Natural killer cell (primary cell): ENCODE measurements around the gene OXNAD1. TPM values are rescaled to one million over a fixed set of nuclear protein-coding genes. Genes with fewer than 3 reads are reported as not detected.

ENCODE experiments used
- ATAC-seq, 3 donors: fragments of 150-1000 bp in 2 of 3; fragments of 200-7000 bp in 1 of 3; cut with Tn5 transposase; 1 replicate in 1 of 3; 2 replicates in 2 of 3; pipeline ENCODE4 v1.10.0; 2021; ENCODE audit warnings: mild to moderate bottlenecking in 2 of 3, moderate library complexity in 2 of 3
- DNase-seq, 2 donors: peaks; one replicate each; pipeline versions ENCODE4 v3.0.0 to v3.0.0-alpha.2; 2013 to 2021; ENCODE audit warnings: mixed read lengths in 1 of 2
- H3K27ac ChIP-seq: one replicate; pipeline ENCODE4 v1.5.1; 2013; ENCODE audit warnings: mild to moderate bottlenecking, low read length
- H3K27me3 ChIP-seq: one replicate; pipeline ENCODE4 v1.6.1; 2013; ENCODE audit warnings: low read length; ENCODE audit not compliant: control insufficient read depth, insufficient read depth
- H3K36me3 ChIP-seq: one replicate; pipeline ENCODE4 v1.6.1; 2013; ENCODE audit warnings: low read length; ENCODE audit not compliant: control insufficient read depth, insufficient read depth
- H3K4me1 ChIP-seq: one replicate; pipeline ENCODE4 v1.6.1; 2013; ENCODE audit warnings: low read length; ENCODE audit not compliant: control insufficient read depth, insufficient read depth
- H3K4me3 ChIP-seq: one replicate; pipeline ENCODE4 v1.5.1; 2013; ENCODE audit warnings: low read length
- H3K9me3 ChIP-seq: one replicate; pipeline ENCODE4 v1.6.1; 2013; ENCODE audit warnings: low read length; ENCODE audit not compliant: control insufficient read depth, insufficient read depth
- H3K27ac Mint-ChIP-seq, 2 donors: one replicate each; pipeline ENCODE4 v1.8.0; 2022; ENCODE audit warnings: mild to moderate bottlenecking in 2 of 2, mixed read lengths in 2 of 2, moderate library complexity in 1 of 2
- H3K27me3 Mint-ChIP-seq, 2 donors: one replicate each; pipeline ENCODE4 v1.8.0; 2022; ENCODE audit warnings: low read depth in 2 of 2, mixed read lengths in 2 of 2
- H3K36me3 Mint-ChIP-seq: one replicate; pipeline ENCODE4 v1.8.0; 2022; ENCODE audit warnings: mixed read lengths
- H3K4me1 Mint-ChIP-seq, 2 donors: one replicate each; pipeline ENCODE4 v1.8.0; 2022; ENCODE audit warnings: mixed read lengths in 2 of 2
- H3K4me3 Mint-ChIP-seq: one replicate; pipeline ENCODE4 v1.8.0; 2022; ENCODE audit warnings: mild to moderate bottlenecking, moderate library complexity, mixed read lengths
- H3K9me3 Mint-ChIP-seq, 2 donors: one replicate each; pipeline ENCODE4 v1.8.0; 2022; ENCODE audit warnings: mixed read lengths in 2 of 2
- CTCF ChIP-seq: fragments of 200-600 bp; IDR thresholded peaks from one replicate; pipeline ENCODE4 v1.8.0; 2022; ENCODE audit warnings: antibody characterized with exemption
- WGBS: methylation state at CpG from one replicate; pipeline ENCODE4 v1.1.7; 2013; ENCODE audit warnings: missing lambda C conversion rate; ENCODE audit not compliant: insufficient coverage; 5-methylcytosine and 5-hydroxymethylcytosine counted together
- intact Hi-C: fragments of 100-400 bp; cut with micrococcal nuclease; formaldehyde crosslinking; loops from one replicate; pipeline ENCODE4 v1.14.2; 2022
- total RNA-seq, 4 donors: library from RNA; stranded (reverse); fragments of 120-200 nt in 1 of 4; gene quantifications; one replicate each; pipeline versions ENCODE4 v1.2.3 to v1.2.4, GENCODE V29; 2013 to 2022

Gene OXNAD1
- total RNA-seq, 3 donors from 2014 or later (not counting 1 experiment from before 2014, with no cell fraction given): 16.7 to 26.1 (median 22.3) TPM

- Histone ChIP-seq H3K27ac (no peak overlapping the region), H3K36me3 (peaks cover 35% of the 10 kb centered on the region), H3K27me3 (no peaks in the 10 kb centered on the region), H3K9me3 (no peaks in the 10 kb centered on the region), H3K4me3 (no peak overlapping the region), H3K4me1 (peaks cover 37% of the 10 kb centered on the region)
- ATAC-seq: no peak
- 96% methylated on average over 6 of the region's 6 CpGs for WGBS
- TF ChIP-seq CTCF: no peak
- intact Hi-C loops: no loop called here
- DNase-seq: no peak
- peak overlapping the region; percentile 95 to 98 for H3K27ac Mint-ChIP-seq
- no peaks in the 10 kb centered on the region for H3K27me3 Mint-ChIP-seq
- peaks cover 58 to 84% of the 10 kb centered on the region in 2 donors for H3K4me1 Mint-ChIP-seq
- H3K4me3 Mint-ChIP-seq: no peak overlapping the region
- no peaks in the 10 kb centered on the region for H3K9me3 Mint-ChIP-seq
- peaks cover 24% of the 10 kb centered on the region for H3K36me3 Mint-ChIP-seq
Measured at GRCh38 chr3:16298891-16299290, 33.9 kb downstream of the OXNAD1 start.

GRCh38 chr3:16299746-16300145 lies 34.7 kb downstream of the OXNAD1 start:
- Histone ChIP-seq H3K4me1 (peaks cover 40% of the 10 kb centered on the region), H3K36me3 (peaks cover 44% of the 10 kb centered on the region), H3K27ac (peak overlapping the region; percentile 83), H3K9me3 (no peaks in the 10 kb centered on the region), H3K27me3 (no peaks in the 10 kb centered on the region), H3K4me3 (no peak overlapping the region)
- ATAC-seq (no peak), DNase-seq (peak in 1 of 2 donors; percentile 32)
- intact Hi-C loops: loop anchor here (2.0 to 10.0 kb wide), 6 partner anchors 13 to 855 kb away; no protein-coding TSS in a partner anchor
- H3K4me3 Mint-ChIP-seq: peak overlapping the region; percentile 96
- H3K27ac Mint-ChIP-seq: peak overlapping the region; percentile 95 to 98
- H3K4me1 Mint-ChIP-seq: peaks cover 65 to 85% of the 10 kb centered on the region in 2 donors
- H3K9me3 Mint-ChIP-seq: no peaks in the 10 kb centered on the region
- no peak for TF ChIP-seq CTCF
- WGBS: 21% methylated on average over 1 of the region's 3 CpGs
- H3K36me3 Mint-ChIP-seq: peaks cover 28% of the 10 kb centered on the region
- no peaks in the 10 kb centered on the region for H3K27me3 Mint-ChIP-seq

- Histone ChIP-seq H3K27me3 (no peaks in the 10 kb centered on the region), H3K4me3 (no peak overlapping the region), H3K4me1 (peaks cover 46% of the 10 kb centered on the region), H3K36me3 (peaks cover 48% of the 10 kb centered on the region), H3K27ac (peak overlapping the region; percentile 83), H3K9me3 (no peaks in the 10 kb centered on the region)
- no peak for TF ChIP-seq CTCF
- H3K27ac Mint-ChIP-seq: peak overlapping the region; percentile 95 to 98
- ATAC-seq (peak; percentile 45 to 52 (median 51)), DNase-seq (peak in 1 of 2 donors; percentile 60)
- peak overlapping the region; percentile 96 for H3K4me3 Mint-ChIP-seq
- H3K36me3 Mint-ChIP-seq: peaks cover 28% of the 10 kb centered on the region
- 0% methylated on average over 1 of the region's 2 CpGs for WGBS
- no peaks in the 10 kb centered on the region for H3K9me3 Mint-ChIP-seq
- H3K4me1 Mint-ChIP-seq: peaks cover 70 to 86% of the 10 kb centered on the region in 2 donors
- intact Hi-C loops: loop anchor here (2.0 to 10.0 kb wide), 6 partner anchors 14 to 854 kb away; no protein-coding TSS in a partner anchor
- no peaks in the 10 kb centered on the region for H3K27me3 Mint-ChIP-seq
Measured at GRCh38 chr3:16300307-16300706, 35.3 kb downstream of the OXNAD1 start.

- H3K4me1 Mint-ChIP-seq: peaks cover 68 to 86% of the 10 kb centered on the region in 2 donors
Measured at GRCh38 chr3:16300881-16301359, 35.9 kb downstream of the OXNAD1 start.

More at GRCh38 chr3:16300881-16301359, 35.9 kb downstream of the OXNAD1 start:
- H3K36me3 Mint-ChIP-seq: peaks cover 22% of the 10 kb centered on the region
- peak overlapping the region; percentile 1 for H3K4me3 ChIP-seq
- H3K4me3 Mint-ChIP-seq: peak overlapping the region; percentile 96
- DNase-seq: peak in 1 of 2 donors; percentile 86
- intact Hi-C loops: loop anchor here (2.0 to 10.0 kb wide), 6 partner anchors 14 to 854 kb away; no protein-coding TSS in a partner anchor
- H3K27ac Mint-ChIP-seq: peak overlapping the region; percentile 95 to 98
- no peaks in the 10 kb centered on the region for H3K27me3 Mint-ChIP-seq
- peaks cover 54% of the 10 kb centered on the region for H3K36me3 ChIP-seq
- no peak for TF ChIP-seq CTCF
- no peaks in the 10 kb centered on the region for H3K9me3 Mint-ChIP-seq
- H3K4me1 ChIP-seq: peaks cover 50% of the 10 kb centered on the region
- ATAC-seq: peak; percentile 73 to 90 (median 88)
- no peaks in the 10 kb centered on the region for H3K9me3 ChIP-seq
- H3K27me3 ChIP-seq: no peaks in the 10 kb centered on the region
- 16% methylated on average over 2 of the region's 2 CpGs for WGBS
- peak overlapping the region; percentile 83 for H3K27ac ChIP-seq
